ENCODE data around the gene SLC12A9.

Gene SLC12A9

DNA sequence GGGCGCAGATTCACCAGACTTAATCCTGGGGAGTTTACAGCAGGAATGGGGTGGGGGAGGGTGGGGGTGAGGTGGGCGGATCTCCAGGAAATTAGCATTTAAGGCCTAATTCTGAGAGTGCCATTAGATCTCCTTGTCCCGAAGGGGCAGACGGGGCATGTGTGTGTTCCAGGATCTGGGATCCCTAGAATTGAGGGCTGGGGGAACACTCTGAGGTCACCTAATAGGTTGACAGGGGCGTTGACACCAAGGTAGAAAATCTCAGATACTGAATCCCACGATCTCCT is 15.8 kb upstream of the SLC12A9 start:
- no peak overlapping the region for H3K27ac ChIP-seq (ENCODE audit: low read depth, low read length, poor library complexity, severe bottlenecking)
- peak overlapping the region; percentile 13; the same call in 1 of the 2 replicates for H2AFZ ChIP-seq (ENCODE audit: low read length)
- peak overlapping the region; percentile 55 for H3K4me2 ChIP-seq (ENCODE audit: low read length)

GRCh38 chr7:100837099-100837836 is 15.2 kb upstream of the SLC12A9 start:
- Histone ChIP-seq H3K4me2 (ENCODE audit: low read length) (peak overlapping the region; percentile 55), H3F3A (ENCODE audit: insufficient read depth, low read length) (no peaks in the 10 kb centered on the region), H3K9ac (ENCODE audit: low read length) (peak overlapping the region; percentile 38; the same call in 1 of the 2 replicates), H2AFZ (ENCODE audit: low read length) (peak overlapping the region; percentile 49; the same call in 1 of the 2 replicates), H3K79me2 (ENCODE audit: insufficient read depth, low read length) (no peaks in the 10 kb centered on the region), H3K4me1 (ENCODE audit: insufficient read depth, low read length, severe bottlenecking) (peaks cover 9% of the 10 kb centered on the region), H3K27me3 (ENCODE audit: insufficient read depth, low read length) (peaks cover 5% of the 10 kb centered on the region; the same call in 1 of the 2 replicates), H3K9me3 (ENCODE audit: low read length) (no peaks in the 10 kb centered on the region), H3K27ac (ENCODE audit: low read depth, low read length, poor library complexity, severe bottlenecking) (no peak overlapping the region), H4K20me1 (ENCODE audit: insufficient read depth, low read length) (no peaks in the 10 kb centered on the region), H3K4me3 (ENCODE audit: low read depth, low read length, poor library complexity, severe bottlenecking) (peak overlapping the region; percentile 47), H3K36me3 (ENCODE audit: insufficient read depth, low read length) (no peaks in the 10 kb centered on the region), H3K9me2 (ENCODE audit: low read depth, low read length) (no peaks in the 10 kb centered on the region)
- no peak for TF ChIP-seq EZH2 (IDR thresholded peaks at IDR 0.05; ENCODE audit: borderline replicate concordance, low read length)
- no peak for TF ChIP-seq CTCF (IDR thresholded peaks at IDR 0.05; ENCODE audit: low read length)

More for the DNA sequence above, 15.8 kb upstream of the SLC12A9 start:
- Histone ChIP-seq H3K36me3 (ENCODE audit: insufficient read depth, low read length) (no peaks in the 10 kb centered on the region), H3K9ac (ENCODE audit: low read length) (peak overlapping the region; percentile 38; the same call in 1 of the 2 replicates), H3K9me3 (ENCODE audit: low read length) (no peaks in the 10 kb centered on the region), H3K4me3 (ENCODE audit: low read depth, low read length, poor library complexity, severe bottlenecking) (peak overlapping the region; percentile 47), H3F3A (ENCODE audit: insufficient read depth, low read length) (no peaks in the 10 kb centered on the region), H3K9me2 (ENCODE audit: low read depth, low read length) (no peaks in the 10 kb centered on the region), H3K4me1 (ENCODE audit: insufficient read depth, low read length, severe bottlenecking) (peaks cover 9% of the 10 kb centered on the region), H4K20me1 (ENCODE audit: insufficient read depth, low read length) (no peaks in the 10 kb centered on the region), H3K27me3 (ENCODE audit: insufficient read depth, low read length) (peaks cover 5% of the 10 kb centered on the region; the same call in 1 of the 2 replicates), H3K79me2 (ENCODE audit: insufficient read depth, low read length) (no peaks in the 10 kb centered on the region)
- TF ChIP-seq CTCF (IDR thresholded peaks at IDR 0.05; ENCODE audit: low read length) (no peak), EZH2 (IDR thresholded peaks at IDR 0.05; ENCODE audit: borderline replicate concordance, low read length) (no peak)

GRCh38 chr7:100839361-100839760 is 13.2 kb upstream of the SLC12A9 start:
- Histone ChIP-seq H3K9me3 (ENCODE audit: low read length) (no peaks in the 10 kb centered on the region), H3K27me3 (ENCODE audit: insufficient read depth, low read length) (peaks cover under 1% of the 10 kb centered on the region; the same call in 1 of the 2 replicates), H2AFZ (ENCODE audit: low read length) (no peak overlapping the region), H3F3A (ENCODE audit: insufficient read depth, low read length) (no peaks in the 10 kb centered on the region), H4K20me1 (ENCODE audit: insufficient read depth, low read length) (no peaks in the 10 kb centered on the region), H3K4me1 (ENCODE audit: insufficient read depth, low read length, severe bottlenecking) (peaks cover 9% of the 10 kb centered on the region), H3K4me3 (ENCODE audit: low read depth, low read length, poor library complexity, severe bottlenecking) (no peak overlapping the region), H3K4me2 (ENCODE audit: low read length) (no peak overlapping the region), H3K9me2 (ENCODE audit: low read depth, low read length) (no peaks in the 10 kb centered on the region), H3K9ac (ENCODE audit: low read length) (no peak overlapping the region), H3K36me3 (ENCODE audit: insufficient read depth, low read length) (no peaks in the 10 kb centered on the region), H3K27ac (ENCODE audit: low read depth, low read length, poor library complexity, severe bottlenecking) (no peak overlapping the region), H3K79me2 (ENCODE audit: insufficient read depth, low read length) (no peaks in the 10 kb centered on the region)
- TF ChIP-seq EZH2 (IDR thresholded peaks at IDR 0.05; ENCODE audit: borderline replicate concordance, low read length) (no peak), CTCF (IDR thresholded peaks at IDR 0.05; ENCODE audit: low read length) (no peak)
